ENCODE results near the gene DNAJB8.

DNAJB8 gene

GRCh38 chr3:128442949-128443348, 23.7 kb downstream of the DNAJB8 start:
- no peak for DNase-seq

GRCh38 chr3:128442070-128442469, 24.6 kb downstream of the DNAJB8 start:
- no peak for DNase-seq

GRCh38 chr3:128439226-128439625, 27.5 kb downstream of the DNAJB8 start:
- no peak for DNase-seq

DNA sequence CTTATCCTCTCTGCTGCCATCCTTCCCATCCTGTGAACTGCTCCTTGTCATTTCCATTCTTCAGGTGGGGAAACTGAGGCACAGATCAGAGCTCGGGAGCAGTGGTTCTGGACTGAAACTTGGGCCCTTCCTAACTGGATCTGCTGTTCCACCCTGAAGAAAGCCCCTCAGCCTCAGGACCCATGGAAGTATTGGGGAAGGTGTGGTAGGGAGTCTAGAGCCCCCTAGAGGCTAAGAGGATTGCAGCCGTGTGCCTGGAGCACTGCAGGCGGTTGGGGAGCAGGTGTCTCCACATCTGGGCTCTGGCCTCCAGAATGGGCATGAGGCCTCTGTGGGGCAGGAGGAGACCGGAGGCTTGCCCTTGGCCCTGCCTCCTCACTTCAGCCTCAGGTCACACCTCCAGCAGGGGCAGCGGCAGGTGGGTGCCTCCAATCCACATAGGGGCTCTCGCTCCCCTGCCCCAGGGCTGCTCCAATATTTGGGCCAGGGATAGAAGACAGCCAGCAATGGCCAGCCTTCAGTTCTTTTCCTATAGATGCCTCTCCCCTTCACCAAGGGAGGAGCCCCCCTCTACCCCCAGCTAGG, 28.1 kb downstream of the DNAJB8 start:
- no peak for DNase-seq

DNA sequence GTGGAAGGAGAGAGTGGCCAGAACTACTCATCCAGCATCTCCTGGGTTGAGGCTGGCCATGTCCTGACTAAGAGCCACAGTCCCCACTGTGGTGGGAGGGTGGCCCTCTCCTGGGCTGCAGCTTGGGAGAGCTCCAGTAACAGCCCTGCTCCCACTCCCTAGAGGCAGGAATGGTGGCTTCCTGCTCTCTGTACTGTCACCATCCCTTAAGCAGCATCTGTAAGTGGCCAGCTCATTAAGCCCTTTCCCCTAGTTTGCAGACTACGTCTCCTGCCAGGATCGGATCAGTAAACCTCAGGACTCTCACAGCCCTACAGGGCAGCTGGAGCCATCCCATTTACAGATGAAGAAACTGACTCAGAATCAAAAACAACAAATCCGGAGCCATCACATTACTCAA, 30.5 kb downstream of the DNAJB8 start:
- no peak for DNase-seq

- DNase-seq: no peak
Observed at GRCh38 chr3:128435561-128435960, 31.1 kb downstream of the DNAJB8 start.

- no peak for DNase-seq
Observed at GRCh38 chr3:128435058-128435457, 31.6 kb downstream of the DNAJB8 start.

DNA sequence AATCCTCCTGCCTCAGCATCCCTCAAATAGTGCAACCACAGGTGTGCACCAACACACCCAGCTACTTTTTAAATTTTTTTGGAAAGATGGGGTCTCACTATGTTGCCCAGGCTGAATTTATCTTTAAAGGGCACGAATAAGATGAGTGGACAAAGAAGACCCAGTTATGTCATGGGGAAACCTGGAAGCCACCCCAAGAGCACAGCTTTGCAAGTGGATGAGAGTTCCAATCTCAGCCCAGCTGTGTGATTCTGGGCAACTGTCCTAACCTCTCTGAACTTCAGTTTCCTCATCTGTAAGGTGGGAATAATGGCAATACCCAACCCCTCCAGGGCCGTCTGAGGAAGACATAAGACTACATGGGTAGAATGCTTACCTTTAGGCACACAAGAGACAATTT, 32.2 kb downstream of the DNAJB8 start:
- no peak for DNase-seq

GRCh38 chr3:128433837-128434165, 32.9 kb downstream of the DNAJB8 start:
- DNase-seq: no peak

- DNase-seq: no peak
Observed at GRCh38 chr3:128432971-128433836, 33.5 kb downstream of the DNAJB8 start.

- DNase-seq: no peak
Observed at GRCh38 chr3:128432301-128432970, 34.3 kb downstream of the DNAJB8 start.

- DNase-seq: no peak
Observed at GRCh38 chr3:128431803-128432300, 34.8 kb downstream of the DNAJB8 start.

- DNase-seq: no peak
Observed at GRCh38 chr3:128430731-128431130, 36.0 kb downstream of the DNAJB8 start.

- no peak for DNase-seq
Observed at GRCh38 chr3:128430301-128430700, 36.4 kb downstream of the DNAJB8 start.

DNA sequence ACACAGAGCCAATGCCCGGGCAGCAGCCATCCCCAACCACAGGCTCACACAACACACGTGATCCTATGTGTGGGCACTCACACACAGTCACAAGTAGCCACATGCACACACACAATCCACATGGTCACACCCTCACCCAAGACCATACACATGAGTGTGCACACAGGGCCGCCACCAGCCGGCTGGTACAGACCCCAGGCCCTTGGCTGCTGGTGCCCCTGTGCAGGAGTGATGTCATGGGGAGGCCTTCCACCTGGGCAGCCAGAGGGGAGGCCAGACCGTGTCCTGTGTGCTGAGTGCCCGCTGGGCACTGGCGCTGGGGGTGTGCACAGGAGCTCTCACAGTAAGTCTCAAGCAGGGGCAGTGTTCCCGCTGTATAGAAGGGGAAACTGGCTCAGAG, 36.9 kb downstream of the DNAJB8 start:
- no peak for DNase-seq

GRCh38 chr3:128429275-128429674, 37.4 kb downstream of the DNAJB8 start:
- DNase-seq: no peak

GRCh38 chr3:128427872-128428822, 38.5 kb downstream of the DNAJB8 start:
- DNase-seq: no peak

- no peak for DNase-seq
Observed at GRCh38 chr3:128427175-128427857, 39.4 kb downstream of the DNAJB8 start.

DNA sequence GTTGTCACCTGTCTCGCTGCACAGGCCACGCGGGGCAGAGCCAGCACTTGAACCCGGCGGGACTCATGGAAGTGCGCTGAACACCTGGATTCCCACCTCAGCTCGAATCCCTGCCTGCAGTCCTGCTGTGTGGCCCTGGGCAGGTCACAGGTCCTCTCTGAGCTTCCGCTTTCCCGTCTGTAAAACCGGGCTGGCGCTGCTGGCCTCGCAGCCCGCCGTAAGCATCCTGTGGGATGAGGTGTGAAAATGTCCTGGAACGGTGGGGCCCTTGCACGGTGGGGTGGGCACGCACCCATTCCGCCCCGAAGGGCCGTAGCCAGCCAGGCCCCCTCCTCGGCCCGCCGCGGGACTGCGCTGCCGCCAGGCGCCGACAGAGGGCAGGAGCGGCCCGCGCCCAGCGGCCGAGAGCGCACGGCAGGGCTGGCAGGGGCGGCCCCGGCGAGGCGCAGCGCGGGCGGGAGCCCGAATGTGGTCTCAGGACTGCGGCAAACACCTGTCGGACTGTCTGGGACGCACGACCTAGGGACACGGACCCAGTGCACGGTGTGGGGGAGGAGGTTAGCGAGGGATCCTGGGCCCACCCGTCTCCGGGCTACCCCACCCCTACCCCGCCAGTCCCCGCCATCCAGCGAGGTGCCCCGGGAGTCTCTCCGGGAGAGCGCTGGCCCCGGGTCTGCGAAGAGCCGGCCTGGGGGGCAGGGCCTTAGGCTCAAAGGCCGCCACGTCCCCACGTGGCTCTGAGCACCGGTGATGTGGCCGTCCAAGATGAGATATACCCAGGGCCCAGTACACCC, 40.4 kb downstream of the DNAJB8 start:
- peak; percentile 58 for DNase-seq

GRCh38 chr3:128425846-128426127, 40.9 kb downstream of the DNAJB8 start:
- DNase-seq: no peak

GRCh38 chr3:128425142-128425845, 41.4 kb downstream of the DNAJB8 start:
- DNase-seq: no peak

All from activated naive CD4-positive, alpha-beta T cell treated with Interleukin-2 at 50 U/mL for 16 hours (primary cell).